COLO668 (cell line): ENCODE measurements around the gene DNAH10.

Experiments used
- DNase-seq: peaks from one replicate; lab custom pipeline; 2025; ENCODE audit not compliant: unreplicated experiment; lab: John Stamatoyannopoulos, UW

DNAH10 gene

GRCh38 chr12:123877968-123878367 is 115.9 kb downstream of the DNAH10 start:
- no peak for DNase-seq

DNA sequence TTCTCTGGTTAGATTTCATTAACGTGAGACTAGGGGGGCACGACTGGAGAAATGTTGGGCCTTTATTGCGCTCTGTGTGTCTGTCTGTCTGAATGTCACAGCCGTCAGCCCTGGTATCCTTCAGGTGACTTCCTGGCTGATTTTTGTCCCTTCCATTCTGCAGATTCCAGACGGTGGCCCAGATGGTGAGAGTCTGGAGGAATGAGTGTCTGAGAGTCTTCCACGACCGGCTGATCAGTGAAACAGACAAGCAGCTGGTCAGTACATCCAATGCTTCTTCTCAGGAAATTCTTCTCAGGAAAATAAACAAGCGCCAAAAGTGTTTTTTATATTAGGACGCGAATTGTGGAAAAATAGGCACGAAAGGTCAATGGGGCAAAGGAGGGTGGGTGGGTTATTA is 117.0 kb downstream of the DNAH10 start:
- no peak for DNase-seq

GRCh38 chr12:123879691-123880090 is 117.6 kb downstream of the DNAH10 start:
- no peak for DNase-seq

- DNase-seq, result no peak
Measured at GRCh38 chr12:123882161-123882705, 120.1 kb downstream of the DNAH10 start.

DNA sequence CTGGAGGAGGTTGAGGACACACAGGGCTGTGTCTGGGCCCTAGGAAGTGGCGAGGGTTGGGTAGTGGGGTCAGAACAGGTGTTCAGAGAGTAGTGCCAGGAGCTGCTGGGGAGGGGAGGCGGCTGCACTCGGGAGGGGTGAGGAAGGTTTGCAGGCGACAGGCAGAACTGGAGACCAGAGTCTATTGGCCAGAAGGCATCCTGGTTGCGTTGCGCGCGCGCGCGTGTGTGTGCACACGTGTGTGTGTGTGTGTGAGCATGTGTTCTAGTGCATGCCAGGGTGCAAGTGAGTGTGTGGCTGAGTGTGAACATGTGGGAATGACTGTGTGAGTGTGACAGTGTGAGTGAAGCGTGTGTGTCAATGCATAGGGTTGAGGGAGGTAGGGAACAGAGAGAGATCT is 124.2 kb downstream of the DNAH10 start:
- DNase-seq, result no peak

DNA sequence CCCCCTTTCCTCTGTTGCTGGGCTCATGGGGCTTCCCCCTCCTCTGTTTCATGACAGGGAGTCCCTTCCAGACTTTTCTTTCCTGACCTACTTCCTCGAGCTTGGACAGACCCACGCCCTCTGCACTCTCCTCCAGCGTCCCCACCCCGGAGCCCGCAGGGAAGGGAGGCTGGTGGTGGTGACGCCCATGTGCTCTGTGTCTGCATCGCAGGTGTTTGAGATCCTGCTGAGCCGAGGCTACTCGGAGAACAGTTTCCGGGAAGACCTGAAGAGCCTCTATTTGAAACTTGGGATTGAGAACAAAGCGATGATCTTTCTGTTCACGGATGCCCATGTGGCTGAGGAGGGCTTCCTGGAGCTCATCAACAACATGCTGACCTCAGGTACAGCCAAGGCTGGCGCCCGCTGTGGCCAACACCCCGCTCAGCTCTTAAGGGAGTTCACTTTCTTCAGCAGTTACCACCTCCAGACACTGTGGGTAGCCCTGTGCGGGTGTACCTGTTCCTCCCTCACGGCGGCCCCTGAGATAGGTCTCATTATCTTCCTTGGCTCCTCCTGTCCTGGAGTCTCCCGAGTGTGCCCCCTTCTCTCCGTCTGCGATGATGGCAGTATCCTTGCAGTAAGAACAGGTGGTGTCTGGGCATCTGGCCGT is 125.0 kb downstream of the DNAH10 start:
- DNase-seq, result no peak

- no peak for DNase-seq
Measured at GRCh38 chr12:123888989-123889388, 126.9 kb downstream of the DNAH10 start.

DNA sequence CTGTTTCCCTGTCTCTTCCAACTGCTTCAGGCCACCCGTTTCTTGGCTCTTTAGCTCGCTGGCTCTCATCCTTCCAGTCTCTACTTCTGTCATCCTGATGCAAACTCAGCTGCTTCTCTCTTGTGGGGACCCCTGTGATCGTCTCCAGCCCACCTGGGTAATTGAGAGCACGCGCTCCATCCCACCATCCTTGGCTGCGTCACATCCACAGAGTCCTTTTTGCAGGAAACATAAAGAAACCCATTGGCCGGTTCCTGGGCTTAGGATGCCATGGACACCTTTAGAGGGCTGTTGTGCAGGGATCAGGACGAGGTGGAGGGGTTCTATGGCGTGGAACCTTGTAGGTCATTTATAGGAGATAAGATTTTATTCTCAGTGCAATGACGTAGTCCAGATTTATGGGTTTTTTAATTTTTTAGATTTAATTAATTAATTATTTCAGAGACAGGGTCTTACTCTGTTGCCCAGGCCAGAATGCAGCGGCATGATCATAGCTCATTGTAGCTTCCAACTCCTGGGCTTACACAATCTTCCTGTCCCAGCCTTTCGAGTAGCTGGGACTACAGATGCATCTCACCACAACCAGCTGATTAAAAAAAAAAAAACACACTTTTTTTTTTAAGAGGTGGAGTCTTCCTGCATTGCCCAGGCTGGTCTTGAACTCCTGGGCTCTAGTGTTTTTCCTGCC is 127.9 kb downstream of the DNAH10 start:
- DNase-seq, result no peak

DNA sequence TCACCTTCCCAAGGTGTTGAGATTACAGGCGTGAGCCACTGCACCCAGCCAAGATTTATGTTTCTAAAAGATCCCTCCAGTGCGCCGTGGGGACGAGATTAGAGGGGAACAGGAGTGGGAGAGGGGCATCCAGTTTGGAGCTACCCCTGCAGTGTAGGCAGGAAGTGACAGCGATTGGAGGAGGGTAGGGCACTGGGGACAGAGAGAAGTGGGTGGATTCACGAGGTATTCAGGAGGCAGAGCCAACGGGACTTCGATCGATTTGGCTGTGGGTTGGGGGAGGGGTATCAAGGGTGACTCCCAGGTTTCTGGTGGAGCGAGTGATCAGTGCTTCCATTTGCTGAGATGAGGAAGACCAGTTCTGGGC is 128.4 kb downstream of the DNAH10 start:
- no peak for DNase-seq

DNA sequence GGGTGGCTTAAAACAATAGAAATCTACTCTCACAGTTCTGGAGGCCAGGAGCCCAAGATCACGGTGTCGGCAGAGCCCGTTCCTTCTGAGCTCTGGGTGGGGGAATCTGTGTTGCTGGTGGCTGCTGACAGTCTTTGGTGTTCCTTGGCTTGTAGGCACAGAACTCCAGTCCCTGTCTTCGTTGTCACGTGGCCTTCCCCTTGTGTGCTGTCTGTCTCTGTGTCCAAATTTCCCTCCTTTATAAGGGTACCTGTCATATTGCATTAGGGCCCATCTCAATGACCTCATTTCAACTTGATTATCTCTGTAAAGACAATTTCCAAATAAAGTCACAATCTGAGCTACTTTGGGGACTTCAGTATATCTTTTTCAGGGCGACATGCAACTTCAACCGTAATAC is 128.9 kb downstream of the DNAH10 start:
- no peak for DNase-seq

DNA sequence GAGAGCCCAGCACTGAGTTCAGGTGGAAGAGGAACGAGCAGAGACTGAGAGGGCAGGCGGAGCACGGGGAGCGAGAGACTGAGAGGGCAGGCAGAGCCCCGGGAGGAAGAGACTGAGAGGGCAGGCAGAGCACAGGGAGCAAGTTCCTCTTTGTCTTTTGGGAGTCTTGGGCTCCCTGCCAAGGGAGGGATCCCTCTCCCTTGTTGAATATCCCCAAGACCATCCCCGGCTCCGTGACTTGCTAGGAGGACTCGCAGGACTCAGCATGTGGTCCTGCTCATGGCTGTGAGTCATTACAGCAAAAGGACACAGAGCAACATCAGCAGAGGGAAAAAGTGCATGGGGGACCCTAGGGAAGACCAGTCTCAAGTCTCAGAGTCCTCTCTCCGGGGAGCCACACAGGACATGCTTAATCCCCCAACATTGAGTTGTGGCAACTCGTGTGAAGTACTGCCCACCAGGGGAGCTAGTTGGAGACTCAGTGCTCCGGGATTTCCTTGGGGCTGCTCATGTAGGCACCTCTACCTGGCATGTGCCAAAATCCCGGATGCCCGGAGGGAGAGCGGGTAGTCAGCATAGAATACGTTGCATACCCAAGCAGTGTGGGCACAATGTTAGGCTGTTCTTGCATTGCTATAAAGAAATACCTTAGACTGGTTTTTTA is 129.5 kb downstream of the DNAH10 start:
- DNase-seq, result no peak

DNA sequence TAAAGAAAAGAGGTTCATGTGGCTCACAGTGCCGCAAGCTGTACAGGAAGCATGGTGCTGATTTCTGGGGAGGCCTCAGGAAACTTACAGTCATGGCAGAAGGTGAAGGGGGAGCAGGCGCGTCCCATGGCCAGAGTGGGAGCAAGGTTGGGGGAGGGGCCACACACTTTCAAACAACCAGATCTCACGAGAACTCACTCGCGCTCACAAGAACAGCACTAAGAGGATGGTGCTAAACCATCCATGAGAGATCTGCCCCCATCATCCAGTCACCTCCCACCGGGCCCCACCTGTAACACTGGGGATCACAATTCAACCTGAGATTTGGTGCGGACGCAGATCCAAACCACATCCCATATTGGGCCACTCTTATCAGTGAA is 130.1 kb downstream of the DNAH10 start:
- no peak for DNase-seq

DNA sequence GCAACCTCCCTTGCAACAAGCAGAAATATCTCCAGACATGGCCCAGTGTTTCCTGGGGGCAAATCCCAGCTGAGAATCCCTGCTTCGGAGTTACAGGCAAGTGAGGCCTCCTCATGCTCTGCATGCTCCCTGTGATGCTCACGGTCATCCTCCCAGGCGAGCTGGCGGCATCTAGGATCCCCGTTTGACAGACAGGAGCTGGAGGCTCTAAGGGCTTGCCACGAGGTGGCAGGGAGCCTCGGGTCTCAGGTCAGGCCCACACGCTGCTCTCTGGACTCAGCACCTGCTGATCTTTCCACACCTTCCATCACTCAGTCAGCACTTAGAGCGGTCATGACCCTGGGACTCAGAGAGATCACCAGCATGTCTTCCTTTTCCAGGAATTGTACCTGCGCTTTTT is 130.8 kb downstream of the DNAH10 start:
- no peak for DNase-seq

GRCh38 chr12:123893276-123893675 is 131.2 kb downstream of the DNAH10 start:
- no peak for DNase-seq

DNA sequence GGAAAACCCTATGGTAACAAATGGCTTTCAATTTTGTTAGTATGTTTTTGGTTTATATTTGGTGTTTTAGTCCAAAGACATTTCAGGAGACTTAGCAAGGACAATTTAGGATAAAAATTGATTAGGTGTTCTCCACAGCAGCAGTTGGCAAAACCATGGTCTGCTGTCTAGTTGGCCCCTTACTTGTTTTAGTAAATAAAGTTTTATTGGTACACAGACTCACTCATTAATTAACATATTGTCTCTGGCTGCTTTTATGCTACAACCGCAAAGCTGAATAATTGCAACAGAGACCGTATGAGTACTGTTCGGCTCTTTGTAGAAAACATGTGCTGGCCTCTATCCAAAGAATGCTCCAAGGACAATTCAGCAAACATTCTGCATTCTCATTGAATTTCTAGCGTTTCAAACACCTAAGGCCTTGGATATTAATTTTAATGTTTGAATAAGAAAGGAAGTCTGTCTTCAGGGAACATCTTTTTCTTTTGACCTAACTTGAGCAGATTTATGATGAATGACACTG is 132.8 kb downstream of the DNAH10 start:
- DNase-seq, result no peak

GRCh38 chr12:123895451-123895850 is 133.3 kb downstream of the DNAH10 start:
- no peak for DNase-seq

- no peak for DNase-seq
Measured at GRCh38 chr12:123896767-123897166, 134.7 kb downstream of the DNAH10 start.

DNA sequence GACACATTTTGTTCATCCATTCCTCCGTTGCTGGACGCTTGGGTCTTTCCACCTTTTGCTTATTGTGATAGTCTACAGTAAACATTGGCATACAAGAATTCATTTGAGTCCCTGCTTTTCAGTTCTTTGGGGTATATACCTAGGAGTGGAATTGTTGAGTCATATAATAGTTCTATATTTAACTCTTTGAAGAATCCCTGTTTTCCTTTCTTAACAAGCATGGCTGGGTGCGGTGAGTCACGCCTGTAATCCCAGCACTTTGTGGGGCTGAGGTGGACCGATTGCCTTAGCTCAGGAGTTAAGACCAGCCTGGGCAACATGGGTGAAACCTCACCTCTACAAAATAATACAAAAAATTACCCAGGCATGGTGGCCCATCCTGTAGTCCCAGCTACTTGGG is 135.1 kb downstream of the DNAH10 start:
- DNase-seq, result no peak

- no peak for DNase-seq
Measured at GRCh38 chr12:123898673-123899072, 136.6 kb downstream of the DNAH10 start.

DNA sequence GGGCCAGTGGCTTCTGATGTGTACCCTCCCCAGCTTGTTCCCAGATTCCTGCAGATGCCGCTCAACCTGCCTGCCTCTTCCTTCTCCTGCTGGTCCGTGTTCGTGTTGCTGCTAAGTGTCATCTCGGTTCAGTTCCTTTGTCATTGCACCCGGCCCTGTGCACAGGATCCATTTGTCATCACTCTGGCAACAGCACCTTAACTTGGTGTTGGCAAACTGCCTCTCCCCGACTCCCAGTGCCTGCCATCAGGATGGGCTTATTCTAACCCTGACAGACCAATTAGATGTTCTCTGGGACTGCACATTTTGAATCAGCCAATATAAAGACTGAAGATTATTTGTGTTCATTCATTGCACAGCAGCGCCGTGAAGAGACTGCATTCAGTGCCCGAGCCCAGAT is 137.3 kb downstream of the DNAH10 start:
- no peak for DNase-seq

DNA sequence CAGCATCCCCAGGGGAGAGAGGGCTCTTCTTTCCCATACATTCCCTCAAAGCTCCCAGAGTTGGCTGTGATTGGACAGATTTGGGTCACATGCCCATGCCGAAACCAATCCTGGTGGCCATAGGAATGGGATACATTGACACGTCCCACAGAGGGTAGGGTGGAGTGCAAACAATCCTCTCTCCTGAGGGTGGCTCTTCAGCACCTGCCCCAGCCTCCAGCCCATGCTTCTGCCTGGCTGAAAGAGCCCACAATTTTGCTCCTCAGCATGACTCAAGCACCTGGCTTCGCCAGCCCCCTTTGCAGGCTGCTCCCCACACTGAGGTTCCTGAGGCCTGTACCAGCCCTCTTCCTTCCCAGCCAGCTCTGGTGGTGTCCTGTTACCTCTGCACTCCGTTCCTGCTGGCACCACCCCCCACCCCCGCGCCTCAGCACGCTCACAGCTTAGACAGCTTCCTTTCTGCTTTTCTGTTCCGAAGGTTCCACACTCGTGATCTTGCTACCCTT is 138.8 kb downstream of the DNAH10 start:
- peak; percentile 41 for DNase-seq

- no peak for DNase-seq
Measured at GRCh38 chr12:123902821-123903220, 140.7 kb downstream of the DNAH10 start.
